Vagina (tissue), 2 donors: ENCODE data around the gene PHACTR3.

Experiments
- CTCF ChIP-seq, 3 experiments: fragments of 450-650 bp in 2 of 3; fragments of 200-600 bp in 1 of 3; sonication (generic) in 1 of 3; IDR thresholded peaks; one replicate each; pipeline ENCODE4 v1.5.1; 2017 to 2019; ENCODE audit warnings: antibody characterized with exemption in 3 of 3, mild to moderate bottlenecking in 2 of 3, moderate library complexity in 2 of 3
- POLR2A ChIP-seq, 2 donors: fragments of 450-650 bp; IDR thresholded peaks; one replicate each; pipeline ENCODE4 v1.6.1; 2017; ENCODE audit warnings: antibody characterized with exemption in 2 of 2, mild to moderate bottlenecking in 2 of 2, moderate library complexity in 2 of 2

DNA sequence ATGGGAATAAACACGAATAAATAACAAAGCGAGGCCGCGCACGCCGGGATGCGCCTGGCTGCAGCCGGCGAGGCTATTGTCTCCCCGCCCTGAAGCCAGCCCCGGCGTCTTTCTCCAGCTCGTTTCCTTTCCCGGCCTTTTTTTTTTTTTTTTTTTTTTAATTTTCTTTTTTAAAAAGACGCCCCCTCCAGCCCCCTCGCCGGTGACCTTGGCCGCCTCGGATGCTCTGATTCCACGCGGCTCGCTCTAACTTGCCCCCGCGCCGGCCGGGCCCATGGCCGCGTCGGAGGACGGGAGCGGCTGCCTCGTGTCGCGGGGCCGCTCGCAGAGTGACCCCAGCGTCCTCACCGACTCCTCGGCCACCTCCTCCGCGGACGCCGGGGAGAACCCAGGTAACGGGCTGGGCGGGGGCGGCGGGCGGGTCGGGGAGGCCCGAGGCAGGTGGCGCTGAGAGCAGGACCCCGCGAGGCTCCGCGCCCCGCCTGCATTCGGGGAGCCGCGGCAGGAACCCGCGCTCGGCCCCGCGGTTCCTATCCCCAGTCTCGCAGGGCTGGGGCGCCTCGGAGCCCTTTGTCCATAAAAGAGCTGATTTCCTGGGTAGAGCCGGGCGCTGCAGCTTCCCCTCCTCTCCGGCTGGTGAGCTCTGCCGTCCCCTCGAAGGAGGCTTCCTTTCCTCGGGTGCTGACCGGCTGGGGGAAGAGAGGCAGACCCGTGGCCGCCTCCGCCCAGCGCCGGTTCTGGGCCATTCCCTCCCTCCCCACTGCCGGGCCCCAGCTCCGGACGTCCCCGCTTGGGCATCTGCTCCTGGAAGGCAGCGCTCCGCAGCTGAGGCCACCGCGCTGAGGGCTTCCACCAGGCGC, 631 bp downstream of the PHACTR3 start:
- TF ChIP-seq CTCF (IDR thresholded peaks at IDR 0.05) (no peak), POLR2A (IDR thresholded peaks at IDR 0.05) (no peak)
